Neutrophil (primary cell): ENCODE measurements around the gene STAT6.

Source experiments
- H3K27ac ChIP-seq: fragments of 200-600 bp; sonication (generic); 2 replicates; pipeline ENCODE4 v1.5.1; 2016; ENCODE audit warnings: mild to moderate bottlenecking, moderate library complexity
- H3K27me3 ChIP-seq: fragments of 200-600 bp; sonication (generic); 2 replicates; pipeline ENCODE4 v1.6.0; 2016; ENCODE audit warnings: mild to moderate bottlenecking
- H3K36me3 ChIP-seq: fragments of 200-600 bp; sonication (generic); 2 replicates; pipeline ENCODE4 v1.5.1; 2017
- H3K4me1 ChIP-seq, 2 experiments: fragments of 200-600 bp in 1 of 2; sonication (generic) in 1 of 2; 1 replicate in 1 of 2; 2 replicates in 1 of 2; pipeline versions ENCODE4 v1.5.1 to v1.6.1; 2013 to 2016; ENCODE audit warnings: low read depth in 1 of 2, low read length in 1 of 2, mild to moderate bottlenecking in 1 of 2, moderate library complexity in 1 of 2; ENCODE audit not compliant: control insufficient read depth in 1 of 2, insufficient read depth in 1 of 2
- H3K4me3 ChIP-seq, 2 experiments: fragments of 200-600 bp in 1 of 2; sonication (generic) in 1 of 2; 1 replicate in 1 of 2; 2 replicates in 1 of 2; pipeline ENCODE4 v1.5.1; 2013 to 2016; ENCODE audit warnings: low read depth in 1 of 2, low read length in 1 of 2, mild to moderate bottlenecking in 1 of 2, moderate library complexity in 1 of 2
- H3K9me3 ChIP-seq: fragments of 200-600 bp; sonication (generic); 2 replicates; pipeline ENCODE4 v1.5.1; 2016
- CTCF ChIP-seq: fragments of 200-600 bp; sonication (generic); IDR thresholded peaks from 2 replicates; pipeline ENCODE4 v1.5.1; 2016; ENCODE audit warnings: antibody characterized with exemption

Gene STAT6

GRCh38 chr12:57088354-57089270 lies 22.6 kb downstream of the STAT6 start, which contains the start of gene NAB2:
Gene NAB2 (plus strand): TSS chr12:57089114. CDS start chr12:57089272, 158 bp downstream.
- peaks cover 31 to 40% of the 10 kb centered on the region in 2 experiments for H3K4me1 ChIP-seq
- no peaks in the 10 kb centered on the region for H3K9me3 ChIP-seq
- H3K36me3 ChIP-seq, result no peaks in the 10 kb centered on the region
- no peak for TF ChIP-seq CTCF
- peak within 1 kb of the TSS; percentile 71 to 89 for H3K4me3 ChIP-seq
- peaks cover 55% of the 10 kb centered on the region for H3K27me3 ChIP-seq
- peak within 1 kb of the TSS; percentile 66 for H3K27ac ChIP-seq

- TF ChIP-seq CTCF, result no peak
Observed at GRCh38 chr12:57087691-57088353, 23.3 kb downstream of the STAT6 start.

GRCh38 chr12:57087010-57087690 lies 24.0 kb downstream of the STAT6 start:
- Histone ChIP-seq H3K4me3 (peak overlapping the region; percentile 71 to 89), H3K27ac (peak overlapping the region; percentile 66), H3K36me3 (no peaks in the 10 kb centered on the region), H3K27me3 (peaks cover 55% of the 10 kb centered on the region), H3K4me1 (peaks cover 31 to 37% of the 10 kb centered on the region in 2 experiments), H3K9me3 (no peaks in the 10 kb centered on the region)
- no peak for TF ChIP-seq CTCF

More at GRCh38 chr12:57087691-57088353, 23.3 kb downstream of the STAT6 start:
- Histone ChIP-seq H3K9me3 (no peaks in the 10 kb centered on the region), H3K36me3 (no peaks in the 10 kb centered on the region), H3K4me1 (peaks cover 31 to 37% of the 10 kb centered on the region in 2 experiments), H3K27me3 (peaks cover 55% of the 10 kb centered on the region), H3K4me3 (peak overlapping the region; percentile 71 to 89), H3K27ac (peak overlapping the region; percentile 66)

- TF ChIP-seq CTCF, result no peak
- Histone ChIP-seq H3K27me3 (peaks cover 55% of the 10 kb centered on the region), H3K4me3 (peak overlapping the region; percentile 71 to 89), H3K4me1 (peaks cover 31 to 37% of the 10 kb centered on the region in 2 experiments), H3K9me3 (no peaks in the 10 kb centered on the region), H3K27ac (peak overlapping the region; percentile 66), H3K36me3 (no peaks in the 10 kb centered on the region)
Observed at GRCh38 chr12:57086493-57087009, 24.6 kb downstream of the STAT6 start.

GRCh38 chr12:57085999-57086492 lies 25.1 kb downstream of the STAT6 start:
- Histone ChIP-seq H3K4me1 (peaks cover 31 to 37% of the 10 kb centered on the region in 2 experiments), H3K27me3 (peaks cover 54% of the 10 kb centered on the region), H3K27ac (no peak overlapping the region), H3K36me3 (no peaks in the 10 kb centered on the region), H3K4me3 (no peak overlapping the region), H3K9me3 (no peaks in the 10 kb centered on the region)
- TF ChIP-seq CTCF, result no peak
